Cortex of kidney (tissue), 1 donor: Measurements from ENCODE around the gene SLC10A4.

ENCODE experiments used
- DNase-seq: peaks from one replicate; lab custom pipeline; 2025; lab: John Stamatoyannopoulos, UW

SLC10A4 gene

DNA sequence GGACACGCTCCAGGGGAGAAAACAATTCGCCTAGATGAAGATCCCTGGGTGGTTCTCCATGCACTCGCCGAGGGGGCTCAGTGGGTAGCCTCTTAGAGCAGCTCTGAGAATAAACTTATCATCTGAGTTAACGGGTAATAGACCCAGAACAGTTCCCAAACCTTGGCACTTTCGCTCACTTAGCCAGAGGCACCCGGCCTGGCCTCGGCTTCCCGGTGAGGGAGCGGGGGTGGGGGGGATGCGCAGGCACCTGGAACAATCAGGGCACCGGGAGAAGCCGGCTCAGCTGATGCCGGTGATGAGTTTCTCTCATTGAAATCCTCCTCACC, 6.5 kb downstream of the SLC10A4 start:
- DNase-seq: no peak

DNA sequence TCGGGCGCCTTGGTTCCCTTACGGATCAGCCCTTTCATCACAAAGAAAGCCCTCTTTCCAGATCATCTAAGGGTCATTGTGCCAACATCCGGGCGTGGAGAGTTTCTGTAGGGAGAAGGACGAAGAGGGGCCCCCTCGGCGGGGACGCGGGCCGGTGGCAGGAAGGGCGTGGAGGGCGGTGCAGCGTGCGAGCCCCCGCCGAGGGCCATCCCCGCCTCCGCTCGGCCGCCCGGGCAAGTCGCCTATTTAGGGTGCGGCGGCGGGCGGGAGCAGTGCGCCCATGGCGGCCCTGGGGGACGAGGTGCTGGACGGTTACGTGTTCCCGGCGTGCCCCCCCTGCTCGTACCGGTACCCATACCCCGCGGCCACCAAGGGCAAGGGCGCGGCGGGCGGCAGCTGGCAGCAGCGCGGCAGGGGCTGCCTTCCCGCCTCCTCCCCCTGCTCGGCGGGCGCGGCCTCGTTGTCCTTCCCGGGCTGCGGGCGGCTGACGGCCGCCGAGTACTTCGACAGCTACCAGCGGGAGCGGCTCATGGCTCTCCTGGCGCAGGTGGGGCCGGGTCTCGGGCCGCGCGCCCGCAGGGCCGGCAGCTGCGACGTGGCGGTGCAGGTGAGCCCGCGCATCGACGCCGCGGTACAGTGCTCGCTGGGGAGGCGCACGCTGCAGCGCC, 7.0 kb downstream of the SLC10A4 start, which contains the start of gene ZAR1:
TSS of gene ZAR1 (plus strand) at position 241 of the 668 bp plus-strand sequence. CDS start at position 281, 40 bp downstream.
- no peak for DNase-seq

- no peak for DNase-seq
Observed at GRCh38 chr4:48490680-48491513, 7.8 kb downstream of the SLC10A4 start.

DNA sequence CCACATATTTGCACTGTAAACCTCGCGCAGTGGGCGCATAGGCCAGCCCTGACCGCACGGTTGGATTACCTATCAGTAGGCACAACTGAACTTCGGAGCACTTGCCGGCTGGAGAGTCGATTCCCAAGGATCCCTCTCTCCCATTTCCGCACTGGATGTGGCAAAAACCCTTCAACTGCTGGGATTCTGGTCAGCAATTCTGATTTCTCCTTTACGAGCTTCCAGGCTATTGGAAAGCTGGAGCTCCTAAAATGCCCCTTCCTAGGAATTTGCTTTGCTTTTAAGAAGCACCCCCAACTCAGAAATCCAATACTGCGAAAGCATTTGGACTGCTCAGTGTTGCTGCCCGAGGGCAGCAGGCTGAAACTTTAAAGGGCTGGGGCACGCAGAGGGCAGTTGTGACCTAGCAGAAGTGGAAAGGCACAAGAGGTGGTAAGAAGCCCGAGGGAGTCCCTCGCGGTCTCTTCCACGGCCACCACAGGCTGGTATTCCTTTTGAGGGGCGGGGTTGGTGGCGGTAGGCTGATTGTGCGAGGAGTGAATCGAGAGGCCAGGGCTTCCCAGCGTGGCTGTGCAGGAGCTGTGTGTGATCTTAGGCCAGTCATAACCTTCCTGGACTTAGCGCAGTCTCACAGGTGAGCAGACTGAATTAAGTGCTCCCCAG, 8.5 kb downstream of the SLC10A4 start:
- DNase-seq: no peak

DNA sequence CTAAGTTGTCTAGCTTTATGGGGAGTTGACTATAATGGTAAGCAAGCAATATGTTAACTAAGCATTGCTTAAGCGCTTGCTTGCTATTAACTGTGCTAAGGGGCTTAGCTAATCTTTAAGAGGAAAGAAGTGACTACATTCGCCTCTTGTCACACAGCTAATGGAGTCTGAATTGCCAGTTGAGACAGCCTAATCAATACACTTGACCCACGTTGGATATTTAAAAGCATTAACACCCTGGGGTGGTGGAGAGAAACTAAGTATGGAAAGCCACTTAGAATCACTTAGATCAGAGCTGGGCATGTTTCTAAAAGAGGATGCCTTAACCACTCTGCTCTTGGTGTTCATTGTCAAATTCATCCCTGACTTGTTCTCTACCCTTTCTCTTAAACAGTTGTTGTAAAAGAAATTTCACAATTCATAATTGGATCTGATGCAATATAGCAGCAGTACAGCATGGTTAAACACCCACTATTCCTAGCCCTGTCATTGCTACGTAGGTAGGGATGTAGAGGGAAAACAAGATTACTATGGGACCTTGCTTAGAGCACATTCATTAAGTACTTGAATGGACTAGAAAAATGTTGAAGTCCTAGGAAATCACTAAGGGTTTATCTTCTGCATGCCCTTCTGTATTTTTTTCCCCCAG, 10.4 kb downstream of the SLC10A4 start:
- DNase-seq: no peak

GRCh38 chr4:48495941-48496340, 12.8 kb downstream of the SLC10A4 start:
- no peak for DNase-seq

DNA sequence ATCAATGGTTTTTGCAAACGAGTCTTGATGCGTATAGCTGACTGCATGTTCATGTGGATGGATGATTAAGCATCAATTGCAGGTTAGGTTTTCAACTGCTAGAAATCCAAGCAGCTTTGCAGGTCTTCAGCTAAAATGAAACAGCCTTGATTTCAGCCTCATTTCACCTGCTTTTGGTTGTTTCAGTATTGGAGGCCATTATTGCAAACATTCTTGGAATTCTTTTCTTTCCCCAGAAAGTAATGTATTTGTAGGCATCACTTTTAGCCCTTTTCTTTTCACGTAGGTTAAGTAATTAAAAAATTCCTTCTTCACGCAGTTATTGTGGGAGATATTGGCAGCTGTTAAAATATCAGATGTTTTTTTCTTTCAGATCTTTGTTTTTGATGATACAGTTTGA, 15.8 kb downstream of the SLC10A4 start:
- no peak for DNase-seq

GRCh38 chr4:48499551-48500066, 16.5 kb downstream of the SLC10A4 start:
- DNase-seq: no peak

DNA sequence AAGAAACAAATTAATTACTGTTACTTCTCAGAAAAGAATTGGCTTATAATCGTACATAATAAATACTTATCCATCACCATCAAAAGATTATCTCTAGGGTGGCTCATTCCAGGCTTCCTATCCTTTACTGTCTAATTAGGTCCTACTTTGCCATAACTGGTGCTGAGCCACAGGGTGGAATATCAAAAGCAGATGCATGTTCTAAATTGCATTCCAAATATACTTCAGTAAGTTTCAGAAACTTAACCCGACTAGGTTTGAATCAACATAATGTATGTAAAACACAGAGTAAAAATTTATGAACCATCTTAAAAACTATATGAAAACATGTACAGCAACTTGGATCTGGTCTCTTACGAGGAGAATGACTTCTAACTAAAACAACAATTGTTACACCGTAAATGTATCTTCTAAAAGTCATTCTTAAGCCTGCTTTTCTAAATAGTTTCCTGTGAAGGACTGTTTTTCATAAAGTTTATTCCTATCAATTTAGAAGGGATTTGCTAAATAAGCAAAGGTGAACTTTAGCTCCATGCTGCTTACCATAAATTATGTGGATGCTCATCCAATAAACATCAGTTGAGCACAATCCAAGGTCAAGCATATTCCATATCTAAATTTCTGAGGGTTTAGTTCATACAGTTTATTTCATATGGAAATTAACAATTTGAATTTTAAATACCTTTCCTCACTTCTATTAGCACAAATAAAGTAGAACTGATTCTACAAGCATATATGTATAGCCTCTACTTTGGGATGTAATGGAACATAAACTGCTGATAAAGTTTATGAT, 20.3 kb downstream of the SLC10A4 start:
- DNase-seq: no peak

GRCh38 chr4:48504026-48504330, 20.8 kb downstream of the SLC10A4 start:
- no peak for DNase-seq

DNA sequence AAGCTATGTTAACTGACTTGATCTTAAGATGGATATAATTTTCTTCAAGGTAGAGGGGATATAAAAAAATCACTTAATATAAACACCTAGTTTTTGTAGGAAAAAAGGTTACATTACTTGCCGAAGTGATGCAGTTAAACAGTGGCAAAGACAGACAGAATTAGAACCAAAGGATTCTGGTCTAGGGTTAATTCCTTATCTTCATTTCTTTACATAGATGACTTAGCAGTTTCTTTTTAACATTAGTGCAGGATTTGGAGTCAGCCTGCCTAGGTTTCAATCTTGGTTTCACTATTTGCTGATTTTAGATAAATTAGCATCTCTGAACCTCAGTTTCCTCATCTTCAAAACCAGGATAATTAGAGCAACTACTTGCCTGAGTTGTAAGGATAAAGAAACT, 21.2 kb downstream of the SLC10A4 start:
- DNase-seq: no peak

DNA sequence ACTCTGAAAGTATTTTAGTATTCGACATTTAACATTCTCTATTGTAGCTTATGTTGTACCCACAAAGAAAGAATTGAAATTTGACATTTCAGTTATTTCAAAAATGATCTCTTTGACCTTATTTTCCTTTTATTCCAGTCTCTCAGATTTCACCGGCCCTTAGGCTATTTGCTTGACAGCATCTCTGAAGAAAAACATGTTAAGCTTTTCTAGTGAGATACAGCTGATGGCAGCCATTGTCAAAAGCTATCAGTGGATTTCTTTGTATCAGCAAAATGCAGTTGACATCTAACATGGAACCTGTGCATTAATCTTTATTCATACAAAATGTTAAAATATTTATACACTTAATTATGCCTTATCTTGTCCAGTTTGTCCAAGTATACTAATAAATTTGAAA, 23.6 kb downstream of the SLC10A4 start:
- DNase-seq: no peak

DNA sequence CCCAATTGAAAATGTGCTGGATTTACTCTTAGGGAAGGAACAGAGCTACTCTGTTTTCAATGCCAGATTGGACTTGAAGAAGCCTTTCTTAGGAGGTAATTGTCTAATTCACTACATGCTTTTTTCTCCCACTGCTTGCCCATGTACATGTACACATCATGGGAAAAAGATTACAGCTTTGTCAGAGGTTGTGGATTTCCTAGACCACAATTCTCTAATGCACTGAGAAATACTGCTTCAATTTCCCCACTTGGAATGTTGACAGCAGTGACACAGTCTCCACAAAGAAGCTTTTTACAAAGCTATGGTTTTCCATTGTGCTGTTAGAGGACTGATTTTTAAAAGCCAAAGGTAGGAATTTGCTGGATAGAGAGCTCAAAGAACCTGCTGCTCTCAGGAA, 26.4 kb downstream of the SLC10A4 start:
- DNase-seq: no peak

DNA sequence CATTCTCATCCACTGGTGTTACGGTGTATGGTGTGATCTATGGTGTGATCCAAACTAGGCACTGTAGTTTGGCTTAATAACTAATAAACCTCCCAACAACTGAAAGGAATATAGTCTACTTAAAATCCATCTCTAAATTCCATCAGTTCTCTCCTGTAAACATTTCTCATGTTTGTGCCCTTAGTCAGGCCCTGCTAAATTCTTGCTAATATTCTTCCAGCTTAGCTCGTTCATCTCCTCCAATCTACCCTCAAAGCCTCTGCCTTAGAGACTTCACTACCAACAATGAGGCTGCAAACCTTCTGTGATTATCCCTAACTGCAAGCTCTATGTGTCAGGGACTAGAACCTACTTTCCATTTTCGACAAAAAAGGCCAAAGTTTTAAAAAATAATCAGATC, 35.0 kb downstream of the SLC10A4 start:
- DNase-seq: no peak

DNA sequence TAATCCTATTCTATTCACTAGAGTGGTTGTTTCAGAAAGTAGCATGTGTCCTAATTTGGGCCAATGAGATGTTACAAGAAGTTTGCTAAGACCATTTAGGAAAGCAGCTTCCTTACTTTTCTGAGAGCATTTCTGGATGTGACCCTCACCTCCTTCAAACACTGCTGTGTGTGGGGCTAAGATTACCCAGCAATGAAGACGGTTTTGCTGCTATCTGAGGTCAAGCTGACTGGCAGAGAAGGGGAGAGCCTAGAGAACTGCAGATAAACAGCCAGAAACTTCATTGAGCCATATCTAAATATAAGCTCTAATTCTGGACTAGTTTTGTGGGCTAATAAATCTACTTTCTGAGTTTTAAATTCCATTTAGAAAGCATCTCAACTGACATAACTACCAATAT, 43.3 kb downstream of the SLC10A4 start:
- no peak for DNase-seq

DNA sequence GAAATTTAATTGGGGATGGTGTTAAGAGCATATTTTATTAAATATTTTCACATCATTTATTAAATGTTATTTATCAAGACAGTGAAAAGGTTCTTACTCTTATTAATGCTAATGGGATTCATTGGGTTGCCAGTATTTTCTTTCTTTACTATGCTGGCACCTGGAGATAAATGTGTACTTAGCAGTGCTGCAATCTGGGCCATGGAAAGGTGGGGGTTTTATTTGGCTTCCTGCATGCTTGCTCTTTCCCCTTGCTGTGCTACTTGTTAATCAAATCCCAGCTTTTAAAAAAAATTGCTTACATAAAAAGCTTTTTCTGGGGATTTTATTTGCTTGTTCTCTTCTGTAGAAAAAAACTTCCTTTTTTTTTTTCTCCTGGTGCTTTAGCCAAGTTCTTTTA, 55.2 kb downstream of the SLC10A4 start:
- DNase-seq: no peak
